HG03520 (cell line): ENCODE data around the gene ENTPD2.
"Not testable (repeated sequence)": the region's sequence is repeated elsewhere in the genome, so short reads cannot be mapped to it uniquely, and the experiment has no call there.

ENCODE experiments used
- ATAC-seq: cut with Tn5 transposase; IDR thresholded peaks from one replicate; pipeline ENCODE4 v1.9.1; 2021; ENCODE audit warnings: mild to moderate bottlenecking, moderate library complexity; ENCODE audit not compliant: unreplicated experiment

The ENTPD2 gene

DNA sequence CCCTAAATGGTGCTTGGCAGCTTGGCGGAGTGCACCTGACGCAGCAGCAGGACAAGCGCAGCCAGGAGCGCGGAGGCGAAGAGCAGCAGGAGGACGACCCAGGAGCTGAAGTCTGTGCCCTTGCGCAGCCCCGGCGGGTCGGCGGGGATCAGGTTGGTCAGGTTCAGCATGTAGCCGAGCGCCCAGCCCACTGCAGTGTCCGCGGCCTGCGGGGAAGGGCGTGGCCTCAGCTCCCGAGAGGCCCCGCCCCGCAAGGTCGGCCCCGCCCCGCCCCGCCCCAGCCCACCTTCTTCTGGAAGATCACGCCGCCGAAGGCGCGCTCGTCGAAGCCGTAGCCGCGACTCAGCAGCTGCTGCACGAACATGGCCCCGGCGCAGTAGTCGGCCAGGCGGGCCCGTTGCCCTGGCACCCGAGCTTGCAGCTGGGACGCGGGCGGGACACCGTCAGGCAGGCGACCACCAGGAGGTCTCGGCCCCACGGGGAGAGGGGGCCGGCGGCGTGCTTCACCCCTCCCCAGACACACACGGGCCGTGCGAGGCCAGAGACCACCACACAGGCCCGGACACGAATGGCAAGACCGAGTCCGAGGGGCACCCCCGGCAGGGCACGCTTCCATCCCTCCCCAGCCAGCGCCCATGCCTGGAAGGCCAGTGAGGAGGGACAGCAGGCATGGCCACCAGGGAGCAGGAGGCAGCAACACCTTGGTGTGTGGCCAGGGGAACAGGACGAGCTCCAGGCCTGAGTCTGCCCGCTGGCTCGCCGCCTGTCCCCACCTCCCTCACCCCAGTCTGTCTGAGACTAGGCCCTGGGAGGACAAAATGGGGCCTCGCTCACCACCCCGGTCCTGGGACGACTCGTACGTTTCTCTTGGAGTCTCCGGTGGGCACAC, 5.0 kb downstream of the ENTPD2 start:
- no peak for ATAC-seq

DNA sequence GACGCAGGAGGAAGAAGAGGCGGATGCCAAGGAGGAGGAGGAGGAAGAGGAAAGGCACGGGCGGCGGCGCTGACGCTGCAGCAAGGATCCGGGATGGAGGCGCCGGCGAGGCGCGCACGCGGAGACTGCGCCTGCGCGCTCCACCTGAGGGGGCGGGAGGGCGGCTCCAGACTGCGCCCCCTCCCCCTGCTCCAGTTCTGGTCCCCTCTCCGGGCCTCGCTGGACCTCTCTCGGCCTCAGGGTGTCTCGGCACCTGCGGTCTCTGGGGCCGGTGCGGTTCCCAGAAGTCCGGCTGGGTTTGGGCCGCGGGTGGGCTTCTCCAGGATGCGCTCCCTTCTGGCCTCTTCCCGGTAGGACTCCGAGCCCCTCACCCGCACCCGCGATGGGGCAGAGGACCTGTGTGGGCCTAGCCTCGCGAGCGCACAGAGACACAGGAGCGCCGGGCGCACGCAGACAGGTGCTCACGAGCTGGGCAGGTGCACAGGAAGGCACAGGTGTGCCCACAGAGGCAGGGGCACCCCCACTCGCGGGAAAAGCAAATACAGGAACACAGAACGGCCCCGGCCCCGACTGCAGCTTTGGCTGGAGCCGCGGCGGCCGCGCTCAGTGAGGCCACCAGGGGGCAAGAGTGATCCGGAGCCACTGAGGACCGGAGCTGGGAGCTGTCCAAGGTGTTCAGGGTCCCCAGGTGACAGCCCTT, 7.6 kb downstream of the ENTPD2 start, which contains the start of gene NPDC1:
Gene NPDC1, minus strand, starts transcription at position 90 of the 700 bp plus-strand sequence. CDS start 188 bp downstream, outside the sequence.
- ATAC-seq: no peak

DNA sequence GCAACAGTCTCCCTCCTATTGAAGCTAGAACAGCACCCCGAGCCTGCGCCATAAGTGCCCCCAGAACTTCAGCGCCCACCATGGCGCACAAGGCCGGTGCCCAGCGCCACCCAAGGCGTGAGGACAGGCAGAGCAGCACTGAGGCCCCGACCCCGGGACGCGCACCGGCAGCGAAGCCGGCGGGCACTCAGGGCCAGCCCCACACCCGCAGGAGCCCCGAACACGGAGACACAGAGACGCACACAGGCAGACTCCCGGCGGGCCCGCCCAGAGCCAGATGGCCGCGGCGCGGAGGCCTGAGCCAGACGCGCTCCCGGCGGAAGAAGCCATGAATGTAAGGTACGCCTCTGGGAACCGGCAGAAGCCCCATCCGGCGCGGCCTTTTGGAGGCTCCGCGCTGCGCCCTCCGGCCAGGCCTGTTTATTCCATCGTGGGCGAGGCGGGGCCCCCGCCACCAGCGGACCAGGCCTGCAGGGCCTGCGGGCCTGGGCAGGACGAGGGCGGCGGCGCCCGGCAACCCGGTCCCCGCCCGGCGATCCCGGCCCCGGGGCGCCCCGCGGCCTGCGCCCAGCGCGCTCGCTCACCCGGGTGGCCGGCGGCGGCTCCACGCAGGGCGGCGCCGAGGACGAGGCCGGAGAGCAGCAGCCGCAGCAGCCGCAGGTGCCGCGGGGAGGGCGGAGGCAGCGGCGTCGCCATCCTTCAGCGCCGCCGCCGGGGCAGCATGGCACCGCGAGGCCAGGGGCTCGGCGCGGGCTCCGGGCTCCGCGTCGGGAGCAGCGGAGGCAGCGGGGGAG, 8.4 kb downstream of the ENTPD2 start:
- no peak for ATAC-seq

DNA sequence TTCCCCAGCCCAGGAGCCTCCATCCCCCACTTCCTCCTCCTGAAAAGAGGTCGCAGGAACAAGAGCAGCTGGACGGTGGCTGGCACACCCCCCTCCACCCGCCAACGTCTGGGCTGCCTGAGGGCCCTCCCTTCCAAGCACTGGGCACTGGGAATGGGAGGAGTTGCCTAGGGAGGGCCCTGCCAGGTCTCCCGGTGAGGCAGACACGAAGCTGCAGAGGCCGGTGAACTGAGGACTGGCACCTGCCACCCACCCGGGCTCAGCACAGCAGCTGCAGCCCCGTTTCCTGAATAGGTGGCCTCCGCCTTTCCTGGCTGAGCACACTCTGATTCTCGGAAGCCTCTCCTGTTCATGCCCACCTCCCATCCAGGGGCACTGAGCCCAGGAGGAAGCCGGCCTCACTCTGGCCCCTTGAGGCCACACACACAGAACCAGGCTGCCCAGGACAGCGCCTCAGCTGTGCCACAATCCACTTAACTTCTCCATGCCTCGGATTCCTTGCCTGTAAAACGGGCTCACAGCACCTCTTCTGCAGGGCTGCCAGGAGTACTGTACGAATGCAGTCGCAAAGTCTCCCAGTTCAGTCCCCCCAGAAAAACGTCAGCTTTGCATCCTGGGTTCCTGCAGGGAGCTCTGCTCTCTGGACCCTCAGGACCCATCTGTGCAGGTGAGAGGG, 9.2 kb downstream of the ENTPD2 start:
- no peak for ATAC-seq

DNA sequence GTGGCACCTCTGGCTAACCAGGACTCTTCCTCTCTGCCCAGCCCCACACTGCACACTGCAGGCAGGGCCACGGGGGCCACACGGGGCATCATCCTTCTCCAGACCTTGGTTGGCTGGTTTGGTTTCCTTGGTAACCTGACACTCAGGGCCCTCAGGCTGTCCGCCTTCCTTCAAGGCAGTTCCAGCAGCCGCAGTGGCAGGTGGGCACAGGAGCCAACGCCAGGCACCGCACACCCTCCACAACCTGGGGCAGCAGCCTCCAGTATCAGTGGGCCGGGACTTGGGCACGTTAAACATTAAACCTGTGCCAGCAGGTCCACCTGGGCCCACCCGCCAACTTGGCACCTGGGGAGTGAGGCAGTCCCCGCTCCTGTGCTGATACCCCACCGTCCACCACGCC, 9.8 kb downstream of the ENTPD2 start:
- ATAC-seq: no peak

DNA sequence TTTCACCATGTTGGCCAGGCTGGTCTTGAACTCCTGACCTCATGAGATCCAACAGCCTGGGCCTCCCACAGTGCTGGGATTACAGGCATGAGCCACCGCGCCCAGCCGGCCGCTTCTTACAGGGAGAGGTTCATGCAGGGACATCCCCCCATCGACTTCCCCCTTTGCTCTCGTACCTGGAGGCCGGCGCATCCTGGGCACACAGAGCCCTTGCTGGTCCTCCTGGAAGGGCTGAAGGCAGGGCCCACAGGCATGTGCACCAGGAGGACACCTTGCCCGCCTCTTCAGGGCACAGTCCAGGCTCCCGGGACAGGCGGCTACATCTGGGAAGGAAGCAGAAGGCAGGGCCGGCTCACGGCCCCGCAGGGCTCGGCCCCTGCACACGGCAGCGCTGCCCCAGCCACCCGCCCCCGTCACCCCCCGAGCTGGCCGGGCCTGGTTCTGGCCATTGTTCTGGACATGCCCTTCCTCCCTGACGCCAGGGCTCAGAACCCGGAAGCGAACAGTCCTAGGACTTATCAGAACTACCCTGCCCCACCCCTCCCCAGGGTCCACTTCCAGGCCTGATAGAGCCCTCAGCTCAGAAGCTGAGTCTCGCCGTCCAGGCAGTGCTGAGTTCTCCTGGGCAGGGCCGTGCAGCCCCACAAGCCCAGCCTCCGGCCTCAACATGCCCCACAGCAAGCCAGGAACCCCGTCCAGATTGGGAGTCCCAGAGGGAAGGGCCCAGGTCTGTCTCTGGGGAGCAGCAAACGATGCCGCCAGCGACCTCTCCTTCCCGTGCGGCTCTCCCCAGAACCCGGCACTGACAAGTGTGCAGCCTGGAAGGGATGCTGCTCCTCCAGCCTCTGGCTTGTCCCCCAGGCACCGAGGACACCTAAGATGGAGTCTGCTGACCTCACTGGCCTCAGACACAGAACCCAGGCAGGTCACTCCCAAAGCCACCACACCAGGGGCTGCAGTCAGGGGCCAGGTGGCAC, 10.8 kb downstream of the ENTPD2 start:
- no peak for ATAC-seq

DNA sequence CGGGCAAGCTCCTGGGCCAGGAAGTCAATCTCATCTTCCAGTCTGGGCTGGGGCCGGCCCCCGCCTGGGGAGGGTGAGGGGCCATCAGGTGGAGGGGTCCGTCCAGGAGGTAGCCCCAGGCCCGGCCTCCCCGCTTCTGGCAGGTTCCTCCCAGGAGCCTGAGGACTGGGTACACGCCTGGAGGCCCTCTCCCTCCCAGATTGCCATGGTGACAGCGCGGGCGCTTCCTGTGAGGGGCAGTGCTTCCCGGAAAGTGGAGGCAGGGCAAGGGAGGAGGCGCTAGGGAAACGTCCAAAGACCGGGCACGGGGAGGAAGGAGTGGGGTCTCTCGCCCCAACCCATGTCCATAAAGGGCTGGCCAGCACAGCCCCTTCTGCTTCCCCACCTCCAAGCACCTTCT, 12.7 kb downstream of the ENTPD2 start:
- no peak for ATAC-seq

DNA sequence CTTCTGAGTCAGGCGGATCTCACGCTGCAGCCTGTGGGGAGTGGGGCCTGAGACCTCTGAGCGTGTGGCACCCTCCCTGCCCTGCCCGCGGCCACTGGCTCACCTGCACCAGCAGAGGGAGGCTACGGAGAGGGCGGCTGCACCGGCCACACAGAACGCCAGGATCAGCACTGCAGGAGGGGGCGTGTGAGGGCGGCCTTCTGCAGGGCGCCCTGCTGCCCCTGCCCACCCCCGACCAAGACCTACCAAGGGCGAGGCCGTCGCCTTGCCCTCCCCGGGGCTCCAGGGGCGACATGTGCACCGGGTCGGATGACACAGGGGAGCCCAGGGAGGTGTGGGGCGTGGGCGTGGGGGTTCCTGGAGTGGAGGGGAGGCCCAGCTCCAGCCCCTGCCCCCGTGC, 13.3 kb downstream of the ENTPD2 start:
- no peak for ATAC-seq

DNA sequence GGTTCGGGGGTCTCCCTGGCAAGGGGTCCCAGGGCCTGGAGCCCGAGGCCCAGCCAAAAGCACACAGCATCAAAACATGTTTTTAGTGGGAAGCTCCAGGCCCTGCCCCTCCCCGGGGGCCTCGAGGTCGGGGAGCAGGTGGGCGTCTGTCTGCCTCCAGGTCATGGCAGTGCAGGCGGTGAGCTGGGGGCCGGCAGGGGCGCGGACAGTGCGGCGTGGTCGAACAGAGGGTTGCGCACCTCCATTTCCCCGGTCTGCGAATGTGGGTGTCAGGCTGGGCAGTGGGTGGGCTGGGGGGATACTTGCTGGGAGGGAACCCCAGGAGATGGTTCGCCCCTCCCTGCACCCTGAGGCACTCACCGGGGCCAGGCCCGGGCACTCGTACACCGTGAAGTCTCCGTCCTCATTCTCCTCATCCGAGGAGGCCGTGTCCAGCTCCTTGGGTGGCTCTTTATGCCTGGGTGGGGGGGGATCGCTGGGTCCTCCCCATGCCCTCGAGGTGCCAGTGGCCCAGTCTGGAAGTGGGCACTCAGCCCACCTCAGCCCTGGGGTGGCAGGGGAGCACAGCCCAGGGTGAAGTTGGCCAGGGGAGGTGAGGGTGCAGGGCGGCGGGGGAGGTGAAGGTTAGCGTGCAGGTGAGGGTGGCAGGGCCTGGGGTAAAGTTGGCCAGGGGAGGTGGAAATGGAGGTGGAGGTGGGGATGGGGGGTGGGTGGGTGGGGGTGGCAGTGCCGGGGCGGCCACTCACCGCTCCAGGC, 14.1 kb downstream of the ENTPD2 start:
- ATAC-seq: no peak

DNA sequence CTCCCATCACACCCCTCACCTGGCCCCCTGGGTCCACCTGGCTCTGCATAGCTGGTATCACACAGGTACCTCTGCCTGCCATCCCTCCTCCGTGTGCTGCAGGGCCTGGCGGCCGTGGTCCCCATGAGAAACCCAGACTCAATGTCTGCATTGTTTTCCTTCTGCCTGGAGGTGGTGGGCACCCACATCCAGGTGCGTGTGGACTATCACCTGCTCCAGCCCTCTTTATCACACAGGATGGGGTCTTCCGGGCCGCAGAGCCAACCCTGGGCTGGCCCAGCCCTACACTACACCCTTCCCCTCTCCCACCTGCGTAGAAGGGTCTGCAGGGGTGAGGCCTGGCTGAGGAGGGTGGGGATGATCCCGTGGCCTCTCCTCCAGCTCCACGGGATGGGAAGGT, 14.9 kb downstream of the ENTPD2 start:
- ATAC-seq: no peak

DNA sequence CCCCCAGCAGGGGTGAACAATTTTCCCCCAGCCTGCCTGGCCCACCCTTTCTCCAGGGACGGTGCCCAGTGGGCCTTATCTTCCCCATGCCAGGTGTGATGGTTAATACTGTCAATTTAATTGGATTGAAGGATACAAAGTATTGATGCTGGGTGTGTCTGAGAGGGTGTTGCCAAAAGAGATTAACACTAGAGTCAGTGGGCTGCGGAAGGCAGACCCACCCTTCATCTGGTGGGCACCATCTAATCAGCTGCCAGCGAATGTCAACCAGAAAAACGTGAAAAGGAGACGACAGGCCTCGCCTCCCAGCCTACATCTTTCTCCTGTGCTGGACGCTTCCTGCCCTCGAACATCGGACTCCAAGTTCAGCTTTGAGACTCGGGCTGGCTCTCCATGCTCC, 16.4 kb downstream of the ENTPD2 start:
- ATAC-seq: no peak

DNA sequence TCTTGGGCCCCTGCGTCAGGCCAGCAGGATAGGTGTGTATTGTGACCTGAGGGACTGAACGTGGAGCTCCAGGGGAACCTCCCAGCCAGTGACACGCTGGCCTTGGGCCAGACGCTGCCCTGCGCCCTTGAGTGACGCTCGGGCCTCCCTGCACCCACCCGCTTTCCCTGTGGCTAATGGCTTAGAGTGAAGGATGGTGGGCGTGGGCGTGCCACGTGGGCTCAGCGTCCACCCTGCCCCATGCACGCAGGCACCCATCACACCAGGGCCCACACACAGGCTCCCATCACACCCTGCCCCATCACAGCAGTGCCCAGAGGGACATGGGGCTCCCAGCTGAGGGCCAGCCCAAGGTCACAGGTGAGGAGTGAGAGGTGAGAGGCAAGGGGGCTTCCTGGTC, 16.8 kb downstream of the ENTPD2 start:
- no peak for ATAC-seq

DNA sequence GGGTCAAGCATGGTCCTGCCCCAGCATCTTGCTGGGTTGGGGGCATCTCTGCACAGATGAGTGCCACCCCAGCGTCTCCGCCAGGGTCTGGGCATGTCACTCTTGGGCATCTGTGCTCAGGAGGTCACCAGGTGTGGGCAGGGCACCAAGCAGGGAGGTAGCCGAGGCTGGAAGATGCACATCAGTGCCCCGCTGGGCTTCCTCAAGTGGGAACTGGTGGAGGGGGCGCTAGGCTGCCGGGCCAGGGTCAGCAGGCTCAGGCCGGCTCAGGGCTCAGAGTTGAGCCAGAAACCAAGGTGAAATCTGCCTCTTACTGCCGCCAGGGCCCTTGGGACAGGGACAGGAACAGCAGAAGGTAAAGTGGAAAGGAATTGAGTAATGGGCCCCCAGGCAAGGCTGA, 17.9 kb downstream of the ENTPD2 start:
- no peak for ATAC-seq

DNA sequence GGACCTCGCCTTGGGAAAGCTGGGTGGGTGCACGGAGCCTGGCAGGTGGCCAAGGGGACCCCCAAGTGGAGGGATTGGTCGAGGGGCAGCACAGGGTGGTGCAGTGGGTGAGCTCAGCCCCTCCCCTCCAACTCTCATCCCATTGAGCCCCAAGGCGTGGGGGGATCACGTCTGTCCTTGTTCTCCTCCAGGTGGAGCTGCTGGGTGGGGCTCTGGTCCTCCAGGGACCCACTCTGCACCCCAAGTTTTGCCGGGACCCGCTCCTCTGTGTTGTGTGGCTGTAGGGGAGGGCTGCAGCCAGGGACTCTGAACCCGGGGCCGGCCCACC, 18.4 kb downstream of the ENTPD2 start:
- ATAC-seq: no peak

DNA sequence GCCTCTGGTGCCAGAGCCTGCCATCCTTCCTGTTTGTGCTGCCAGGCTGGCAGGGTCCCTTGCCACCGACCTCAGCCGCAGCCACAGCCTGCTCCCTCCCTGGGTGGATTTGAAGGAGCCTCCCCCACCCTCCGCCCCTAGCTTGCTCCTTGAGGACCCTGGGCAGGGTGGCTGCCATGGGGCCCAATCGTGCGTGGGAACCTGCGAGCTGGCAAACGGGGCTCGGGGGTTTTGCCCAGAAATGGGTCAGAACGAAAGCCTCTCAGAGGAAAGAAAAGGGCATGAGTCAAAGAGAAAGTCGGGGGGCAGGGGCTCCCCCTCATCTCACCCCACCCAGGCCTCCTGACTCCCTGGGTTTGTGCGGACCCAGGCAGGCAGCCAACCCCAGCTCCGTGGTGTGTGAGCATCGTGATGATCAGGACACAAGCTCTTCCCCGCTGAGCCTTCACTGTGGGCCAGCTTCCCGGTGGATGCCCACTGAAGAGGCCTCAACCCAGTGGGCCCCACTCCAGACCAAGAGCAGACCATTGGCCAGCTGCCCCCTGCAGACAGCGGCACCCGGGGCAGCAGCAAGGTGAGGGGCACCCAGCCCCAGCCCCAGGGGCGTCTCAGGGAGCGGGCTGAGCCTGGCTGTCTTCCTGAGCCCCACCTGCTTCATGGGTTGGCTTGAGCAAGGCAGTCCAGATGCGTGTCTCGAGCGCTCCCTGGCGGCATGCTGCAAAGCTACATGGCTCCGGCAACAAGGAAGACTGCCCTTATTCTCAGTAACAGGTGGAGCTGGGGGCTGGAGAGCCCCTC, 19.0 kb downstream of the ENTPD2 start:
- peak; percentile 58 for ATAC-seq

DNA sequence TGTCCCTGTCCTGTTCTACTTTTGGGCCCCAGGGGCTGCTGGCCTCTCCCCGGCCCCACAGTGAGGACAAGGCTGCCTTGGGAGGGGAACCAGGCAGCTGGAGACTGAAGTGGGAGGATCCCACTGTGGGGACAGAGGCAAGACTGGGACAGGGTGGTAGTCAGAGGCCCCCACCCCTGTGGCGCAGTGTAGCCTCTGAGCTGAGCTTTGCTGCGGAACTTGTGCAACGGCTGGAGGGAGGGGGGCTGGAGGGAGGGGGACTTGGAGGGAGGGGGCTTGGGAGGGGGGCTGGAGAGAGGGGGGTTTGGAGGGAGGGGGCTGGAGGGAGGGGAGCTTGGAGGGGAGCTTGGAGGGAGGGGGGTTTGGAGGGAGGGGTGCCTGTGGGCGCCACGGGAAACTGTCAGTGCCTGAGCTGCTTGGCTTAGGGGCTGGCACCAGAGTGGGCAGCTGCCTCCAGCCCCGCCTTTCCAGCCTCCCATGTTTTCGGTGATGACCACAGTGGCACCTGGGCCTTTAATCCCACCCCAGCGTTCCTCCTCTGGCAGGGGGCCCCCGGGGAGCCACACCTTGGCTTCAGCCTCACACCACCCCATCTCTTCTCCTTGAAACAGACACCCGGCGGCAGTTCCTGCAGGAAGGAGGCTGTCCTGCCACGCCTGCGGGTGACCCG, 19.7 kb downstream of the ENTPD2 start:
- ATAC-seq: no peak

DNA sequence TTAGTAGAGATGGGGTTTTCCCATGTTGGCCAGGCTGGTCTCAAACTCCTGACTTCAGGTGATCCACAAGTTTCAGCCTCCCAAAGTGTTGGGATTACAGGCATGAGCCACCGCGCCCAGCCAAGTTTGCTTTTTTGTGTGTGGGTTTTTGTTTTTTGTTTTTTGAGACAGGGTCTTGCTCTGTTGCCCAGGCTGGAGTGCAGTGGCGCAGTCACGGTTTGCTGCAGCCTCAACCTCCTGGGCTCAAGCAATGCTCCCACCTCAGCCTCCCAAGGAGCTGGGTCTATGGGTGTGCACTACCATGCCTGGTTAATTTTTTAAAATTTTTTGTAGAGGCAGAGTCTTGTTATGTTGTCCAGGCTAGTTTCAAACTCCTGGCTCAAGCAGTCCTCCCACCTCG, 20.4 kb downstream of the ENTPD2 start:
- not testable (repeated sequence) for ATAC-seq

DNA sequence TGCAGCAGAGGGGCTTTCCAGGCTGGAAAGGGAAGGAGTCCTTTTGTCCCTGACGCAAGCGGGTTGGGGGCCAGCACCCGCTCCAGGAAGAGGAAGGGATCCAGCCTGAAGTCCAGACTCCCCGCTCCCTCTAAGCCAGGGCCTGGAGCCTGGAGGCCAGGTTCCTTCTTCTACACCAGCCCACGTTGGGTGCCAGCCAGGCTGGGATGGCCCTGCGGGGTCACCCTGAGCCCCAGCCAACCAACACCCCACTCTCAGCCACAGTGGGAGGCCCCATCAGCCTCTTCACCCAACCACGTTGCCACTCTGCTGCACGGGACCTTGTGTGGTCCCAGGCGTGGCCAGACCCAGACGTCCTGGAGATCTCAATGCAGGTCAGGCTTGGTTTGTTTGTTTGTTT, 21.0 kb downstream of the ENTPD2 start:
- no peak for ATAC-seq
